Tibial nerve (tissue), 4 donors: ENCODE measurements around the gene TBC1D1.

Experiments used
- CTCF ChIP-seq, 5 experiments: fragments of 200-600 bp in 3 of 5; fragments of 450-650 bp in 2 of 5; sonication (generic) in 3 of 5; IDR thresholded peaks; one replicate each; pipeline ENCODE4 v1.5.1; 2016 to 2019; ENCODE audit warnings: antibody characterized with exemption in 5 of 5, mild to moderate bottlenecking in 3 of 5, moderate library complexity in 2 of 5
- EP300 ChIP-seq, 2 donors: sonication (generic); formaldehyde crosslinking; IDR thresholded peaks; one replicate each; pipeline ENCODE4 v1.6.1; 2017; ENCODE audit warnings: antibody characterized with exemption in 2 of 2, mild to moderate bottlenecking in 1 of 2
- POLR2A ChIP-seq, 2 donors: fragments of 450-650 bp; IDR thresholded peaks; one replicate each; pipeline ENCODE4 v1.6.1; 2017; ENCODE audit warnings: antibody characterized with exemption in 2 of 2, mild to moderate bottlenecking in 2 of 2, moderate library complexity in 2 of 2

GRCh38 chr4:38073596-38074234, 182.8 kb downstream of the TBC1D1 start:
- TF ChIP-seq POLR2A (IDR thresholded peaks at IDR 0.05): no peak
- TF ChIP-seq CTCF (IDR thresholded peaks at IDR 0.05): no peak
- TF ChIP-seq EP300 (IDR thresholded peaks at IDR 0.05): no peak
